HG02610 (cell line): ENCODE results near the gene SLC30A4.
"Not testable (repeated sequence)": the region's sequence is repeated elsewhere in the genome, so short reads cannot be mapped to it uniquely, and the experiment has no call there.

Experiments used
- ATAC-seq: cut with Tn5 transposase; IDR thresholded peaks from one replicate; pipeline ENCODE4 v1.9.1; 2021; ENCODE audit warnings: mild to moderate bottlenecking, moderate library complexity; ENCODE audit not compliant: unreplicated experiment

SLC30A4 gene

GRCh38 chr15:45510758-45511280 is 11.7 kb downstream of the SLC30A4 start:
- ATAC-seq = no peak

- not testable (repeated sequence) for ATAC-seq
These were observed 15.4 kb downstream of the SLC30A4 start for GRCh38 chr15:45507143-45507542.

- no peak for ATAC-seq
These were observed 23.1 kb downstream of the SLC30A4 start for GRCh38 chr15:45499426-45499825.

- ATAC-seq = no peak
These were observed 23.9 kb downstream of the SLC30A4 start for GRCh38 chr15:45498701-45499100.

- ATAC-seq = no peak
These were observed 25.3 kb downstream of the SLC30A4 start for GRCh38 chr15:45497261-45497660.

GRCh38 chr15:45496658-45497057 is 25.9 kb downstream of the SLC30A4 start:
- ATAC-seq = no peak

- ATAC-seq = no peak
These were observed 27.0 kb downstream of the SLC30A4 start for GRCh38 chr15:45495588-45495987.

GRCh38 chr15:45489690-45490238 is 32.8 kb downstream of the SLC30A4 start:
- no peak for ATAC-seq

GRCh38 chr15:45486317-45486716 is 36.2 kb downstream of the SLC30A4 start:
- no peak for ATAC-seq

GRCh38 chr15:45481135-45481534 is 41.4 kb downstream of the SLC30A4 start:
- no peak for ATAC-seq

GRCh38 chr15:45476410-45476809 is 46.1 kb downstream of the SLC30A4 start:
- ATAC-seq = no peak

GRCh38 chr15:45474799-45475198 is 47.8 kb downstream of the SLC30A4 start:
- ATAC-seq = no peak

GRCh38 chr15:45473068-45473467 is 49.5 kb downstream of the SLC30A4 start:
- no peak for ATAC-seq

- no peak for ATAC-seq
These were observed 51.4 kb downstream of the SLC30A4 start for GRCh38 chr15:45471151-45471550.

GRCh38 chr15:45469441-45469840 is 53.1 kb downstream of the SLC30A4 start:
- no peak for ATAC-seq

- no peak for ATAC-seq
These were observed 53.5 kb downstream of the SLC30A4 start for GRCh38 chr15:45469027-45469426.

GRCh38 chr15:45468294-45468693 is 54.3 kb downstream of the SLC30A4 start:
- no peak for ATAC-seq

- no peak for ATAC-seq
These were observed 63.7 kb downstream of the SLC30A4 start for GRCh38 chr15:45458746-45459403.

- ATAC-seq = peak; percentile 50
These were observed 64.7 kb downstream of the SLC30A4 start for GRCh38 chr15:45457641-45458539.

- ATAC-seq = peak; percentile 6
These were observed 65.3 kb downstream of the SLC30A4 start for GRCh38 chr15:45457220-45457619.

GRCh38 chr15:45456212-45457106 is 66.1 kb downstream of the SLC30A4 start:
- ATAC-seq = no peak
